Smooth muscle cell (in vitro differentiated cells): ENCODE data around the gene NRP2. TPM values are rescaled to one million over a fixed set of nuclear protein-coding genes. Genes with fewer than 3 reads are reported as not detected.

ENCODE experiments used
- DNase-seq: peaks from one replicate; lab custom pipeline; 2025; ENCODE audit not compliant: unreplicated experiment; lab: John Stamatoyannopoulos, UW
- H2AFZ ChIP-seq: fragments of 200-600 bp; sonication (generic); 2 replicates; pipeline ENCODE4 v1.6.0; 2016; ENCODE audit warnings: antibody characterized with exemption, low read depth, mild to moderate bottlenecking
- H3F3A ChIP-seq: fragments of 200-600 bp; sonication (generic); 2 replicates; pipeline ENCODE4 v1.6.0; 2017; ENCODE audit warnings: antibody characterized with exemption, low read depth
- H3K27ac ChIP-seq: fragments of 200-600 bp; sonication (generic); 2 replicates; pipeline ENCODE4 v1.5.1; 2016; ENCODE audit warnings: low read depth, mild to moderate bottlenecking
- H3K27me3 ChIP-seq: fragments of 200-600 bp; sonication (generic); 2 replicates; pipeline ENCODE4 v1.6.1; 2016; ENCODE audit warnings: low read depth, mild to moderate bottlenecking
- H3K36me3 ChIP-seq: fragments of 200-600 bp; sonication (generic); 2 replicates; pipeline ENCODE4 v1.5.1; 2016; ENCODE audit warnings: low read depth
- H3K4me1 ChIP-seq: fragments of 200-600 bp; sonication (generic); 2 replicates; pipeline ENCODE4 v1.5.1; 2016; ENCODE audit warnings: low read depth
- H3K4me2 ChIP-seq: fragments of 200-600 bp; sonication (generic); 2 replicates; pipeline ENCODE4 v1.6.0; 2016; ENCODE audit warnings: mild to moderate bottlenecking
- H3K4me3 ChIP-seq: fragments of 200-600 bp; sonication (generic); 2 replicates; pipeline ENCODE4 v1.5.1; 2016; ENCODE audit warnings: mild to moderate bottlenecking
- H3K79me2 ChIP-seq: fragments of 200-600 bp; sonication (generic); 2 replicates; pipeline ENCODE4 v1.6.0; 2016; ENCODE audit warnings: low read depth, mild to moderate bottlenecking
- H3K9ac ChIP-seq: fragments of 200-600 bp; sonication (generic); 2 replicates; pipeline ENCODE4 v1.6.0; 2016; ENCODE audit warnings: low read depth
- H3K9me3 ChIP-seq: fragments of 200-600 bp; sonication (generic); replicated peaks from 2 replicates; pipeline ENCODE4 v1.5.1; 2016; ENCODE audit warnings: low read depth
- H4K20me1 ChIP-seq: fragments of 200-600 bp; sonication (generic); 2 replicates; pipeline ENCODE4 v1.6.0; 2016; ENCODE audit warnings: low read depth
- WGBS: methylation state at CpG from one replicate; pipeline ENCODE4 v1.1.7; 2016; ENCODE audit warnings: low lambda C conversion rate; 5-methylcytosine and 5-hydroxymethylcytosine counted together
- polyA plus RNA-seq: library from polyadenylated mRNA; unstranded; fragments of >200 nt; fragmentation: Nextera tagmentation; extraction: Ambion mirVana; gene quantifications from 2 replicates; pipeline ENCODE4 v1.2.1, GENCODE V29; 2016
- total RNA-seq: library from RNA; depleted of rRNA; stranded (reverse); fragments of >200 nt; gene quantifications from 2 replicates; pipeline ENCODE4 v1.2.3, GENCODE V29; 2014
- TF ChIP-seq, protein P1 (sequence below): fragments of 200-600 bp; sonication (generic); IDR thresholded peaks from 2 replicates; pipeline ENCODE4 v1.5.1; 2017; ENCODE audit warnings: borderline replicate concordance, mild to moderate bottlenecking, antibody characterized with exemption; ENCODE audit not compliant: insufficient read depth, poor library complexity, severe bottlenecking

NRP2 gene
- total and polyA plus RNA-seq, 2 experiments from 2014 or later: 58.4 to 96.1 TPM

DNA sequence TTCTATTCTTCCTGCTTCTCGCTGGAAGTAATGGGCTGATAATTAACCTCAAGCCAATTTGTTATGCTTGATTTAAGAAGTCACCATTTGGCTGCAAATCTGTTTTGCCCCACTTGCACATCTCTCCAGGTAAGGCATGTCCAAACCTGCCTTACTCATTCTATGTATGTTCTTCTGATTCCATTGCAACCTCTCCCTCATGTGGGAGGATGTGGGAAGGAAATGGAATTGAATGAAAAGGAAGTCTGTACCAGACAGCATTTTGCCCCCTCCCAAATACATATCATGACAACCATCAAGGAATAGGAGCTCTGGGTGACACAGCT lies 131.7 kb downstream of the NRP2 start:
- Histone ChIP-seq H3K4me3 (no peak overlapping the region), H3K4me2 (no peak overlapping the region), H3K79me2 (no peaks in the 10 kb centered on the region), H3K9ac (no peak overlapping the region), H3K36me3 (no peaks in the 10 kb centered on the region), H3K27me3 (no peaks in the 10 kb centered on the region), H3K9me3 (no peaks in the 10 kb centered on the region), H3K4me1 (no peaks in the 10 kb centered on the region), H3K27ac (no peak overlapping the region), H2AFZ (no peak overlapping the region), H4K20me1 (no peaks in the 10 kb centered on the region), H3F3A (no peaks in the 10 kb centered on the region)
- TF ChIP-seq, protein P1, sequence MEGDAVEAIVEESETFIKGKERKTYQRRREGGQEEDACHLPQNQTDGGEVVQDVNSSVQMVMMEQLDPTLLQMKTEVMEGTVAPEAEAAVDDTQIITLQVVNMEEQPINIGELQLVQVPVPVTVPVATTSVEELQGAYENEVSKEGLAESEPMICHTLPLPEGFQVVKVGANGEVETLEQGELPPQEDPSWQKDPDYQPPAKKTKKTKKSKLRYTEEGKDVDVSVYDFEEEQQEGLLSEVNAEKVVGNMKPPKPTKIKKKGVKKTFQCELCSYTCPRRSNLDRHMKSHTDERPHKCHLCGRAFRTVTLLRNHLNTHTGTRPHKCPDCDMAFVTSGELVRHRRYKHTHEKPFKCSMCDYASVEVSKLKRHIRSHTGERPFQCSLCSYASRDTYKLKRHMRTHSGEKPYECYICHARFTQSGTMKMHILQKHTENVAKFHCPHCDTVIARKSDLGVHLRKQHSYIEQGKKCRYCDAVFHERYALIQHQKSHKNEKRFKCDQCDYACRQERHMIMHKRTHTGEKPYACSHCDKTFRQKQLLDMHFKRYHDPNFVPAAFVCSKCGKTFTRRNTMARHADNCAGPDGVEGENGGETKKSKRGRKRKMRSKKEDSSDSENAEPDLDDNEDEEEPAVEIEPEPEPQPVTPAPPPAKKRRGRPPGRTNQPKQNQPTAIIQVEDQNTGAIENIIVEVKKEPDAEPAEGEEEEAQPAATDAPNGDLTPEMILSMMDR: no peak
- WGBS: 74% methylated on average over 1 of the region's 1 CpG
- DNase-seq: no peak

GRCh38 chr2:205815673-205816072 lies 133.4 kb downstream of the NRP2 start:
- Histone ChIP-seq H3K9me3 (no peaks in the 10 kb centered on the region), H4K20me1 (no peaks in the 10 kb centered on the region), H3K79me2 (no peaks in the 10 kb centered on the region), H3F3A (no peaks in the 10 kb centered on the region), H3K4me1 (no peaks in the 10 kb centered on the region), H3K9ac (no peak overlapping the region), H3K27ac (no peak overlapping the region), H3K36me3 (no peaks in the 10 kb centered on the region), H2AFZ (no peak overlapping the region), H3K4me2 (no peak overlapping the region), H3K4me3 (no peak overlapping the region), H3K27me3 (no peaks in the 10 kb centered on the region)
- no peak for DNase-seq
- TF ChIP-seq, protein P1: no peak
- 76% methylated on average over 3 of the region's 3 CpGs for WGBS

DNA sequence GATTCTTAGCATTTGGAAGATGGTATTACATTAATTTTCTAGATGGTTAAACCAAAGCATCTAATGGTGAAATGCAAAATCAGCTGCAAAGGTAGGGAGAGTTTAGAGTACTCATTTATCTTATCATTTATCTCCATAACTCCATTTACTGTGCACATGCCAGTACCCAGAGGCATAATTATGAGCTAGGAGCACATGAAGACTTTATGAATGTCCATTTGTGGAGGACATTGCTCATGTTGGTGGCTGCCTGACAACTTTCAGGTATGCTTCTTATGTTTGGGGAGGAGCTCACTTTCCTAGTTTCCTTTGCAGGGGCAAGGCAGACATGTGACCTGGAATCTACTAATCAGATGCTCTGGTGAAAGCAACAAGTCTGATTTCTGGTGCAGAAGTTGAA lies 134.0 kb downstream of the NRP2 start:
- Histone ChIP-seq H2AFZ (no peak overlapping the region), H3K79me2 (no peaks in the 10 kb centered on the region), H3K9me3 (no peaks in the 10 kb centered on the region), H3K9ac (no peak overlapping the region), H4K20me1 (no peaks in the 10 kb centered on the region), H3K4me1 (no peaks in the 10 kb centered on the region), H3K27me3 (no peaks in the 10 kb centered on the region), H3F3A (no peaks in the 10 kb centered on the region), H3K4me2 (no peak overlapping the region), H3K36me3 (no peaks in the 10 kb centered on the region), H3K4me3 (no peak overlapping the region), H3K27ac (no peak overlapping the region)
- DNase-seq: no peak
- TF ChIP-seq, protein P1: no peak

GRCh38 chr2:205822579-205822978 lies 140.3 kb downstream of the NRP2 start:
- H3K36me3 ChIP-seq: no peaks in the 10 kb centered on the region
- H3K79me2 ChIP-seq: no peaks in the 10 kb centered on the region
- H3K4me3 ChIP-seq: no peak overlapping the region
- H3K9ac ChIP-seq: no peak overlapping the region
- no peaks in the 10 kb centered on the region for H4K20me1 ChIP-seq
- H3K4me1 ChIP-seq: peaks cover under 1% of the 10 kb centered on the region
- H3K9me3 ChIP-seq: no peaks in the 10 kb centered on the region
- peak overlapping the region; percentile 42 for H3K4me2 ChIP-seq
- H3K27ac ChIP-seq: peak overlapping the region; percentile 53
- no peak for DNase-seq
- no peak overlapping the region for H2AFZ ChIP-seq
- H3K27me3 ChIP-seq: no peaks in the 10 kb centered on the region
- TF ChIP-seq, protein P1: no peak
- WGBS: 28% methylated on average over 2 of the region's 2 CpGs
- peaks cover 3% of the 10 kb centered on the region for H3F3A ChIP-seq
